Stomach (tissue), 9 donors: ENCODE results near the gene SZT2. TPM values are rescaled to one million over a fixed set of nuclear protein-coding genes. Genes with fewer than 3 reads are reported as not detected.

Experiments used
- DNase-seq, 2 donors: peaks; one replicate each; pipeline versions ENCODE4 v3.0.0 to v3.0.0-alpha.2; 2013 to 2019
- H3K27ac ChIP-seq, 5 donors: fragments of 200-600 bp in 4 of 5; sonication (generic) in 4 of 5; one replicate each; pipeline ENCODE4 v1.5.1; 2013 to 2019; ENCODE audit warnings: mild to moderate bottlenecking in 1 of 5, moderate library complexity in 1 of 5
- H3K27me3 ChIP-seq, 3 donors: fragments of 200-600 bp; sonication (generic); one replicate each; pipeline ENCODE4 v1.5.1; 2017 to 2019; ENCODE audit warnings: mixed run types in 1 of 3
- H3K36me3 ChIP-seq, 4 donors: fragments of 200-600 bp; sonication (generic); 1 replicate in 3 of 4; 2 replicates in 1 of 4; pipeline ENCODE4 v1.5.1; 2016 to 2019
- H3K4me1 ChIP-seq, 4 donors: fragments of 200-600 bp; sonication (generic); one replicate each; pipeline ENCODE4 v1.5.1; 2016 to 2019
- H3K4me3 ChIP-seq, 4 donors: fragments of 200-600 bp; sonication (generic) in 3 of 4; one replicate each; pipeline ENCODE4 v1.5.1; 2016 to 2019; ENCODE audit warnings: mild to moderate bottlenecking in 1 of 4
- H3K9me3 ChIP-seq, 4 donors: fragments of 200-600 bp; sonication (generic); one replicate each; pipeline ENCODE4 v1.5.1; 2016 to 2019
- CTCF ChIP-seq, 7 experiments: fragments of 450-650 bp in 4 of 7; fragments of 200-600 bp in 3 of 7; sonication (generic) in 3 of 7; IDR thresholded peaks; one replicate each; pipeline ENCODE4 v1.5.1; 2016 to 2019; ENCODE audit warnings: antibody characterized with exemption in 7 of 7, control low read depth in 2 of 7, mild to moderate bottlenecking in 1 of 7
- EP300 ChIP-seq: sonication (generic); formaldehyde crosslinking; IDR thresholded peaks from one replicate; pipeline ENCODE4 v1.6.1; 2017; ENCODE audit warnings: antibody characterized with exemption
- POLR2A ChIP-seq, 4 donors: fragments of 450-650 bp; IDR thresholded peaks; one replicate each; pipeline ENCODE4 v1.6.1; 2016; ENCODE audit warnings: antibody characterized with exemption in 4 of 4, control low read depth in 2 of 4, mild to moderate bottlenecking in 1 of 4, moderate library complexity in 1 of 4
- POLR2AphosphoS5 ChIP-seq, 3 donors: sonication (generic); formaldehyde crosslinking; IDR thresholded peaks; one replicate each; pipeline ENCODE4 v1.6.1; 2016; ENCODE audit warnings: antibody characterized with exemption in 3 of 3
- WGBS, 5 donors: extraction: QIAGEN DNeasy Blood & Tissue Kit in 3 of 5; methylation state at CpG; one replicate each; pipeline versions ENCODE4 v1.1.5 to v1.1.7; 2013 to 2018; 5-methylcytosine and 5-hydroxymethylcytosine counted together
- intact Hi-C: fragments of 100-400 bp; cut with DNase I; formaldehyde crosslinking; loops from one replicate; pipeline ENCODE4 v1.15.1; 2023; ENCODE audit warnings: low total_unique reads
- polyA plus RNA-seq, 3 donors: library from polyadenylated mRNA; stranded (reverse); fragments of 200-250 nt; gene quantifications; one replicate each; pipeline ENCODE4 v1.2.3, GENCODE V29; 2013
- total RNA-seq, 5 donors: library from RNA; depleted of rRNA; stranded (reverse); fragments of >200 nt; gene quantifications; one replicate each; pipeline versions ENCODE4 v1.1.0 to v1.2.3, GENCODE V29; 2014 to 2016
- donor health status: healthy with polysubstance abuse.
- donor health status: Bipolar disorder and iron deficiency.
- donor health status: healthy.

Gene SZT2
- total and polyA plus RNA-seq, 8 donors, result 4.9 to 69.3 (median 52.9) TPM

- WGBS, 5 donors, result 35 to 63% (median 58%) methylated on average over 1 of the region's 1 CpG
- no peaks in the 10 kb centered on the region for H3K4me1 ChIP-seq
- peaks cover 0 to 4% (median 0%) of the 10 kb centered on the region in 4 donors for H3K9me3 ChIP-seq
- TF ChIP-seq CTCF (IDR thresholded peaks at IDR 0.05) (no peak), POLR2A (IDR thresholded peaks at IDR 0.05) (no peak), EP300 (no peak), POLR2AphosphoS5 (IDR thresholded peaks at IDR 0.05) (no peak)
- peak in 1 of 2 donors; percentile 30 for DNase-seq
- H3K27me3 ChIP-seq, result no peaks in the 10 kb centered on the region
- no peaks in the 10 kb centered on the region for H3K36me3 ChIP-seq
- peak overlapping the region in 3 of 5 donors; percentile 13 to 79 (median 70) for H3K27ac ChIP-seq
- no peak overlapping the region for H3K4me3 ChIP-seq
- intact Hi-C loops, result no loop called here
Observed at GRCh38 chr1:43482215-43482614, 92.5 kb downstream of the SZT2 start.

- 89 to 99% (median 95%) methylated on average over 2 of the region's 2 CpGs for WGBS, 5 donors
- TF ChIP-seq POLR2AphosphoS5 (IDR thresholded peaks at IDR 0.05) (no peak), POLR2A (IDR thresholded peaks at IDR 0.05) (no peak), EP300 (no peak), CTCF (IDR thresholded peaks at IDR 0.05) (no peak)
- H3K36me3 ChIP-seq, result no peaks in the 10 kb centered on the region
- intact Hi-C loops, result no loop called here
- no peak overlapping the region for H3K27ac ChIP-seq
- H3K9me3 ChIP-seq, result peaks cover 0 to 18% (median 12%) of the 10 kb centered on the region in 4 donors
- no peaks in the 10 kb centered on the region for H3K27me3 ChIP-seq
- DNase-seq, result no peak
- no peak overlapping the region for H3K4me3 ChIP-seq
- no peaks in the 10 kb centered on the region for H3K4me1 ChIP-seq
Observed at GRCh38 chr1:43484367-43484766, 94.7 kb downstream of the SZT2 start.

- H3K27me3 ChIP-seq, result no peaks in the 10 kb centered on the region
- H3K4me3 ChIP-seq, result no peak overlapping the region
- intact Hi-C loops, result no loop called here
- TF ChIP-seq CTCF (IDR thresholded peaks at IDR 0.05), result no peak
- no peak for TF ChIP-seq EP300
- TF ChIP-seq POLR2A (IDR thresholded peaks at IDR 0.05), result no peak
- TF ChIP-seq POLR2AphosphoS5 (IDR thresholded peaks at IDR 0.05), result no peak
- no peak overlapping the region for H3K27ac ChIP-seq
- H3K36me3 ChIP-seq, result no peaks in the 10 kb centered on the region
- peaks cover 0 to 36% (median 18%) of the 10 kb centered on the region in 4 donors for H3K9me3 ChIP-seq
- 62 to 83% (median 73%) methylated on average over 1 of the region's 1 CpG for WGBS, 5 donors
- DNase-seq, result no peak
- H3K4me1 ChIP-seq, result no peaks in the 10 kb centered on the region
Observed at GRCh38 chr1:43488165-43488564, 98.5 kb downstream of the SZT2 start.

GRCh38 chr1:43491061-43491460, 101.4 kb downstream of the SZT2 start:
- DNase-seq, result no peak
- WGBS, 5 donors, result 90 to 100% (median 100%) methylated on average over 1 of the region's 1 CpG
- TF ChIP-seq POLR2A (IDR thresholded peaks at IDR 0.05) (no peak), EP300 (no peak), POLR2AphosphoS5 (IDR thresholded peaks at IDR 0.05) (no peak), CTCF (IDR thresholded peaks at IDR 0.05) (no peak)
- H3K4me3 ChIP-seq, result no peak overlapping the region
- H3K36me3 ChIP-seq, result no peaks in the 10 kb centered on the region
- peaks cover 0 to 36% (median 18%) of the 10 kb centered on the region in 4 donors for H3K9me3 ChIP-seq
- no peaks in the 10 kb centered on the region for H3K4me1 ChIP-seq
- intact Hi-C loops, result no loop called here
- H3K27me3 ChIP-seq, result no peaks in the 10 kb centered on the region
- H3K27ac ChIP-seq, result no peak overlapping the region
